Astrocyte of the spinal cord (primary cell): ENCODE data around the gene FAF2.

Source experiments
- DNase-seq: peaks from one replicate; pipeline ENCODE4 v3.0.0; 2011; ENCODE audit warnings: low read depth, low spot score
- H3K4me3 ChIP-seq: 2 replicates; pipeline ENCODE4 v1.5.1; 2011; ENCODE audit warnings: low read depth, mild to moderate bottlenecking, low read length, moderate library complexity
- CTCF ChIP-seq: IDR thresholded peaks from 2 replicates; pipeline ENCODE4 v1.5.1; 2012; ENCODE audit warnings: low read depth, mild to moderate bottlenecking, low read length, inconsistent platforms
- in situ Hi-C: cut with HindIII; loops from 2 replicates; pipeline ENCODE4 v1.10.0; 2017; ENCODE audit warnings: low sequenced_read_pairs

The FAF2 gene

GRCh38 chr5:176444742-176445141 lies 3.4 kb upstream of the FAF2 start:
- in situ Hi-C loops: no loop called here
- TF ChIP-seq CTCF: no peak
- no peak overlapping the region for H3K4me3 ChIP-seq
- no peak for DNase-seq

- no peak overlapping the region for H3K4me3 ChIP-seq
- TF ChIP-seq CTCF: no peak
- in situ Hi-C loops: no loop called here
- DNase-seq: no peak
These were observed 2.0 kb upstream of the FAF2 start for GRCh38 chr5:176446028-176446665.

- no peak for TF ChIP-seq CTCF
- DNase-seq: peak; percentile 8
- in situ Hi-C loops: no loop called here
These were observed 1.1 kb upstream of the FAF2 start for GRCh38 chr5:176446884-176447590.

GRCh38 chr5:176447591-176447977 lies 601 bp upstream of the FAF2 start:
- DNase-seq: no peak
- in situ Hi-C loops: no loop called here
- peak overlapping the region; percentile 83 for H3K4me3 ChIP-seq
- no peak for TF ChIP-seq CTCF

More at GRCh38 chr5:176446884-176447590, 1.1 kb upstream of the FAF2 start:
- H3K4me3 ChIP-seq: peak overlapping the region; percentile 83

GRCh38 chr5:176450077-176450476 lies 1.9 kb downstream of the FAF2 start:
- in situ Hi-C loops: no loop called here
- no peak for TF ChIP-seq CTCF
- no peak for DNase-seq
- H3K4me3 ChIP-seq: no peak overlapping the region

GRCh38 chr5:176454724-176455394 lies 6.7 kb downstream of the FAF2 start:
- no peak for DNase-seq
- H3K4me3 ChIP-seq: no peak overlapping the region
- in situ Hi-C loops: no loop called here
- no peak for TF ChIP-seq CTCF
